IPS-NIHi11 (cell line): ENCODE results near the gene NTRK2.

Experiments used
- DNase-seq: peaks from one replicate; pipeline ENCODE4 v3.0.0; 2012; ENCODE audit warnings: mixed read lengths, low spot score

The NTRK2 gene

GRCh38 chr9:84736081-84736480 lies 66.6 kb downstream of the NTRK2 start:
- no peak for DNase-seq

- no peak for DNase-seq
Measured at GRCh38 chr9:84736536-84736935, 67.0 kb downstream of the NTRK2 start.

- DNase-seq: no peak
Measured at GRCh38 chr9:84738353-84738752, 68.8 kb downstream of the NTRK2 start.

- DNase-seq: peak; percentile 11
Measured at GRCh38 chr9:84742261-84742660, 72.7 kb downstream of the NTRK2 start.

GRCh38 chr9:84744195-84744594 lies 74.7 kb downstream of the NTRK2 start:
- no peak for DNase-seq

- no peak for DNase-seq
Measured at GRCh38 chr9:84744726-84745125, 75.2 kb downstream of the NTRK2 start.

- no peak for DNase-seq
Measured at GRCh38 chr9:84748112-84748511, 78.6 kb downstream of the NTRK2 start.

- no peak for DNase-seq
Measured at GRCh38 chr9:84750152-84750865, 80.8 kb downstream of the NTRK2 start.

- no peak for DNase-seq
Measured at GRCh38 chr9:84751921-84752320, 82.4 kb downstream of the NTRK2 start.

GRCh38 chr9:84754461-84754860 lies 84.9 kb downstream of the NTRK2 start:
- DNase-seq: no peak

- DNase-seq: no peak
Measured at GRCh38 chr9:84754881-84755280, 85.4 kb downstream of the NTRK2 start.

- no peak for DNase-seq
Measured at GRCh38 chr9:84755380-84755779, 85.9 kb downstream of the NTRK2 start.

- DNase-seq: no peak
Measured at GRCh38 chr9:84756171-84756570, 86.6 kb downstream of the NTRK2 start.

- DNase-seq: no peak
Measured at GRCh38 chr9:84756731-84757130, 87.2 kb downstream of the NTRK2 start.

GRCh38 chr9:84758817-84759216 lies 89.3 kb downstream of the NTRK2 start:
- no peak for DNase-seq

- DNase-seq: no peak
Measured at GRCh38 chr9:84759300-84759750, 89.8 kb downstream of the NTRK2 start.

GRCh38 chr9:84759804-84760203 lies 90.3 kb downstream of the NTRK2 start:
- DNase-seq: no peak

- no peak for DNase-seq
Measured at GRCh38 chr9:84761137-84761808, 91.7 kb downstream of the NTRK2 start.

GRCh38 chr9:84772511-84772910 lies 103.0 kb downstream of the NTRK2 start:
- DNase-seq: no peak

- DNase-seq: no peak
Measured at GRCh38 chr9:84773022-84773421, 103.5 kb downstream of the NTRK2 start.

- no peak for DNase-seq
Measured at GRCh38 chr9:84775056-84775643, 105.6 kb downstream of the NTRK2 start.

- no peak for DNase-seq
Measured at GRCh38 chr9:84778570-84778969, 109.0 kb downstream of the NTRK2 start.

- no peak for DNase-seq
Measured at GRCh38 chr9:84779883-84780282, 110.4 kb downstream of the NTRK2 start.
